ENCODE data around the gene TIGD6.
"Not testable (repeated sequence)": the region's sequence is repeated elsewhere in the genome, so short reads cannot be mapped to it uniquely, and the experiment has no call there.

TIGD6 gene

DNA sequence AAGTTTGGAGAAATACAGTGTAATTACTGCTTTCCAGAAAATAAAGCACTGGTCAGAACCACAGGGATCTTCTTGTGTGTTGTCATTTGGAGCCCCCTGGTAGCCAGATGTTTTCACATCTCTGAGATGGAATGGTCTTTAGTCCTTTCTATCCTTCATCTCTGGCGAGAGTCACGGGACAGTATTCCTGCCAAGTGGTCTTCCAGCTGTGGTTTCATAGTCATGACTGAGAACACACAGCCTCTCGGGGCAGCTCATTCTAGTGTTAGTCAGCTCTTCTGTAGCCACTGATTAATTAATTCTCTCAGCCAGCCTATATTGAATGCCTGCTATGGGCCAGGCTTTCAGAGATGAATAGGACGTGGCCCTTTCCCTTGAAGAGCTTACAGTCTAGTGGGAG is 34.2 kb upstream of the TIGD6 start:
- H3K36me3 ChIP-seq (ENCODE audit: control insufficient read depth, low read length): peaks cover 95% of the 10 kb centered on the region
- no peaks in the 10 kb centered on the region; the same call in 1 of the 2 replicates for H3K79me2 ChIP-seq (ENCODE audit: control insufficient read depth, low read length)
- no peak overlapping the region for H3K4me3 ChIP-seq (ENCODE audit: low read length)
- H3F3A ChIP-seq (ENCODE audit: control insufficient read depth, insufficient read depth): no peaks in the 10 kb centered on the region
- no peak overlapping the region for H3K4me2 ChIP-seq (ENCODE audit: low read length)
- H3K27ac ChIP-seq (ENCODE audit: low read depth, low read length): no peak overlapping the region
- H3K4me1 ChIP-seq (ENCODE audit: control insufficient read depth, low read length): peaks cover 9% of the 10 kb centered on the region
- TF ChIP-seq, protein P1, sequence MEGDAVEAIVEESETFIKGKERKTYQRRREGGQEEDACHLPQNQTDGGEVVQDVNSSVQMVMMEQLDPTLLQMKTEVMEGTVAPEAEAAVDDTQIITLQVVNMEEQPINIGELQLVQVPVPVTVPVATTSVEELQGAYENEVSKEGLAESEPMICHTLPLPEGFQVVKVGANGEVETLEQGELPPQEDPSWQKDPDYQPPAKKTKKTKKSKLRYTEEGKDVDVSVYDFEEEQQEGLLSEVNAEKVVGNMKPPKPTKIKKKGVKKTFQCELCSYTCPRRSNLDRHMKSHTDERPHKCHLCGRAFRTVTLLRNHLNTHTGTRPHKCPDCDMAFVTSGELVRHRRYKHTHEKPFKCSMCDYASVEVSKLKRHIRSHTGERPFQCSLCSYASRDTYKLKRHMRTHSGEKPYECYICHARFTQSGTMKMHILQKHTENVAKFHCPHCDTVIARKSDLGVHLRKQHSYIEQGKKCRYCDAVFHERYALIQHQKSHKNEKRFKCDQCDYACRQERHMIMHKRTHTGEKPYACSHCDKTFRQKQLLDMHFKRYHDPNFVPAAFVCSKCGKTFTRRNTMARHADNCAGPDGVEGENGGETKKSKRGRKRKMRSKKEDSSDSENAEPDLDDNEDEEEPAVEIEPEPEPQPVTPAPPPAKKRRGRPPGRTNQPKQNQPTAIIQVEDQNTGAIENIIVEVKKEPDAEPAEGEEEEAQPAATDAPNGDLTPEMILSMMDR (IDR thresholded peaks at IDR 0.05; ENCODE audit: low read depth, low read length, poor library complexity, severe bottlenecking): no peak
- no peak for TF ChIP-seq EZH2phosphoT487 (IDR thresholded peaks at IDR 0.05; ENCODE audit: borderline replicate concordance, low read length)
- no peaks in the 10 kb centered on the region for H3K27me3 ChIP-seq (ENCODE audit: control insufficient read depth, low read length)
- no peaks in the 10 kb centered on the region for H3K9me2 ChIP-seq (replicated peaks; ENCODE audit: control insufficient read depth, low read length)
- no peaks in the 10 kb centered on the region for H4K20me1 ChIP-seq (ENCODE audit: control insufficient read depth, insufficient read depth, low read depth, low read length)
- no peaks in the 10 kb centered on the region for H3K9me3 ChIP-seq (ENCODE audit: control insufficient read depth, insufficient read depth, low read length)

DNA sequence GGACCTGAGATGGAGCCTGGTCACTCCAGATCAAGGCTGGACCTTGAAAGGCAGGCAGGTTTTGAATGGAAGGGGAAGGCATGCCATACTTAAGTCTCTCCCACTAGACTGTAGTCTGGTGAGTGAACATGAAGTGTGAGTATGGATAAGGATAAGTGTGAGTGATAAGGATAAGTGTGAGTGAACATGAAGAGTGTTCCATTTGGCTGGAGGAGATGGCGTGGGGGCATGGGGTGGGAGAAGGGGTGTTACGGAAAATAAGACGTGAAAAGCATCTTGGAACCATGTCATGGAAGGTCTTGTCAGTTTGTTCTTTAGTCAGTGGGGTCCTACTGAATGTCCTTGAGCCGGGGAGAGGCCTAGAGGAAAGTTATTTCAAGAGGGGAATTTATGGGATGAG is 32.9 kb upstream of the TIGD6 start:
- no peaks in the 10 kb centered on the region for H3K9me2 ChIP-seq (replicated peaks; ENCODE audit: control insufficient read depth, low read length)
- H3K4me3 ChIP-seq (ENCODE audit: low read length): no peak overlapping the region
- H4K20me1 ChIP-seq (ENCODE audit: control insufficient read depth, insufficient read depth, low read depth, low read length): no peaks in the 10 kb centered on the region
- TF ChIP-seq EZH2phosphoT487 (IDR thresholded peaks at IDR 0.05; ENCODE audit: borderline replicate concordance, low read length): no peak
- TF ChIP-seq, protein P1 (IDR thresholded peaks at IDR 0.05; ENCODE audit: low read depth, low read length, poor library complexity, severe bottlenecking): no peak
- no peaks in the 10 kb centered on the region for H3K9me3 ChIP-seq (ENCODE audit: control insufficient read depth, insufficient read depth, low read length)
- peaks cover 9% of the 10 kb centered on the region for H3K4me1 ChIP-seq (ENCODE audit: control insufficient read depth, low read length)
- H3K79me2 ChIP-seq (ENCODE audit: control insufficient read depth, low read length): no peaks in the 10 kb centered on the region; the same call in 1 of the 2 replicates
- H3K36me3 ChIP-seq (ENCODE audit: control insufficient read depth, low read length): peaks cover 95% of the 10 kb centered on the region
- H3F3A ChIP-seq (ENCODE audit: control insufficient read depth, insufficient read depth): no peaks in the 10 kb centered on the region
- no peaks in the 10 kb centered on the region for H3K27me3 ChIP-seq (ENCODE audit: control insufficient read depth, low read length)
- H3K4me2 ChIP-seq (ENCODE audit: low read length): no peak overlapping the region
- no peak overlapping the region for H3K27ac ChIP-seq (ENCODE audit: low read depth, low read length)

DNA sequence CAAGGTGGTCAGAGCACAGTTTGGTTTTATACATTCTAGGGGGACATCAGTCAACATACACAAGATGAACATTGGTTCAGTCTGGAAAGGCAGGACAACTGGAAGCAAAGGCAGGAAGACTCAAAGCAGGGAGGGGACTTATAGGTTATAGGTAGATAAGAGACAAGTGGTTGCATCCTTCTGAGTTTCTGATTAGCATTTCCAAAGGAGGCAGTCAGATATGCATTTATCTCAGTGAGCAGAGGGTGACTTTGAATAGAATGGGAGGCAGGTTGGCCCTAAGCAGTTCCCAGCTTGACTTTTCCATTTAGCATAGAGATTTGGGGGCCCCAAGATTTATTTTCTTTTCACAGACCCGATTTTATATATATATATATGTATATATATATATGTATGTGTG is 27.6 kb upstream of the TIGD6 start:
- not testable (repeated sequence) for H3F3A ChIP-seq (ENCODE audit: control insufficient read depth, insufficient read depth); H3K9me2 ChIP-seq (replicated peaks; ENCODE audit: control insufficient read depth, low read length); H3K27ac ChIP-seq (ENCODE audit: low read depth, low read length); H3K9me3 ChIP-seq (ENCODE audit: control insufficient read depth, insufficient read depth, low read length); H4K20me1 ChIP-seq (ENCODE audit: control insufficient read depth, insufficient read depth, low read depth, low read length); H3K27me3 ChIP-seq (ENCODE audit: control insufficient read depth, low read length); H3K4me3 ChIP-seq (ENCODE audit: low read length); H3K79me2 ChIP-seq (ENCODE audit: control insufficient read depth, low read length); H3K4me2 ChIP-seq (ENCODE audit: low read length); H3K4me1 ChIP-seq (ENCODE audit: control insufficient read depth, low read length)
- H3K36me3 ChIP-seq (ENCODE audit: control insufficient read depth, low read length): peaks cover 87% of the 10 kb centered on the region

DNA sequence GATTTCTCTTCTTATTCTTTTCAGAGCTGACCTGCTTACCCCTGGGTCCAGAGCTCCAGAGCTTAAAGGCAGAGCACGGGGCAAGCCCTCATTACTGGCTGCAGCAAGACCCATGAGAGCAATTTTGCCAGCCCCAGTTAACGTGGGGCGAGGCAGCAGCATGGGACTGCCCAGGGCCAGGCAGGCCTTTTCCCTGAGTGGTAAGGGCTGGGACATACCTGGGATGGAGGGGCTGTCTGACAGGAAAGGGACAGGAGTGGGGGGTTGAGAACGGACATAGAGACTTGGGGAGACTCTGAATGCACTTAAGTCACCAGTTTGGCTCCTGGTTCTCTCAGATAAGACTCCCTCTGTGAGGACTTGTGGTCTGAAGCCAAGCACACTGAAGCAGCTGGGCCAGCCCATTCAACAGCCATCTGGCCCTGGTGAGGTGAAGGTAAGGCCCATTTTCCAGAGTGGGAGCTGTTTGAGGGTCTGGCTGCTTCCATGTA is 26.3 kb upstream of the TIGD6 start:
- no peaks in the 10 kb centered on the region for H3K4me1 ChIP-seq (ENCODE audit: control insufficient read depth, low read length)
- no peaks in the 10 kb centered on the region for H3K79me2 ChIP-seq (ENCODE audit: control insufficient read depth, low read length)
- H3K9me2 ChIP-seq (replicated peaks; ENCODE audit: control insufficient read depth, low read length): no peaks in the 10 kb centered on the region
- no peaks in the 10 kb centered on the region for H4K20me1 ChIP-seq (ENCODE audit: control insufficient read depth, insufficient read depth, low read depth, low read length)
- no peak overlapping the region for H3K27ac ChIP-seq (ENCODE audit: low read depth, low read length)
- H3K27me3 ChIP-seq (ENCODE audit: control insufficient read depth, low read length): no peaks in the 10 kb centered on the region
- no peaks in the 10 kb centered on the region for H3F3A ChIP-seq (ENCODE audit: control insufficient read depth, insufficient read depth)
- H3K4me3 ChIP-seq (ENCODE audit: low read length): no peak overlapping the region
- H3K4me2 ChIP-seq (ENCODE audit: low read length): no peak overlapping the region
- peaks cover 86% of the 10 kb centered on the region for H3K36me3 ChIP-seq (ENCODE audit: control insufficient read depth, low read length)
- TF ChIP-seq, protein P1 (IDR thresholded peaks at IDR 0.05; ENCODE audit: low read depth, low read length, poor library complexity, severe bottlenecking): no peak
- TF ChIP-seq EZH2phosphoT487 (IDR thresholded peaks at IDR 0.05; ENCODE audit: borderline replicate concordance, low read length): no peak
- no peaks in the 10 kb centered on the region for H3K9me3 ChIP-seq (ENCODE audit: control insufficient read depth, insufficient read depth, low read length)

All from DOHH2 (cell line).